ENCODE data around the gene XNDC1N.

XNDC1N gene

GRCh38 chr11:71927820-71928736 lies at the start of gene XNDC1N:
XNDC1N (minus strand) TSS chr11:71928594; CDS start chr11:71923353, 5,241 bp downstream.
- Mint-ChIP-seq H3K27me3 (ENCODE audit: low read depth) (no peaks in the 10 kb centered on the region), H3K36me3 (ENCODE audit: low read depth) (peaks cover 8% of the 10 kb centered on the region), H3K4me1 (ENCODE audit: low read depth) (peaks cover 29% of the 10 kb centered on the region), H3K4me3 (peak within 1 kb of the TSS; percentile 95), H3K27ac (peak within 1 kb of the TSS; percentile 98), H3K9me3 (no peaks in the 10 kb centered on the region)
- peak; percentile 71 for DNase-seq (ENCODE audit: low spot score)

GRCh38 chr11:71977743-71978418 lies 49.5 kb upstream of the XNDC1N start:
- H3K4me3 Mint-ChIP-seq, result no peak overlapping the region
- H3K27ac Mint-ChIP-seq, result no peak overlapping the region
- no peaks in the 10 kb centered on the region for H3K9me3 Mint-ChIP-seq
- H3K4me1 Mint-ChIP-seq (ENCODE audit: low read depth), result no peaks in the 10 kb centered on the region
- peak; percentile 34 for DNase-seq (ENCODE audit: low spot score)
- peaks cover 6% of the 10 kb centered on the region for H3K36me3 Mint-ChIP-seq (ENCODE audit: low read depth)
- no peaks in the 10 kb centered on the region for H3K27me3 Mint-ChIP-seq (ENCODE audit: low read depth)

- Mint-ChIP-seq H3K27ac (no peak overlapping the region), H3K4me3 (no peak overlapping the region), H3K27me3 (ENCODE audit: low read depth) (no peaks in the 10 kb centered on the region), H3K4me1 (ENCODE audit: low read depth) (no peaks in the 10 kb centered on the region), H3K36me3 (ENCODE audit: low read depth) (peaks cover 6% of the 10 kb centered on the region), H3K9me3 (no peaks in the 10 kb centered on the region)
- no peak for DNase-seq (ENCODE audit: low spot score)
Observed at GRCh38 chr11:71977090-71977489, 48.7 kb upstream of the XNDC1N start.

GRCh38 chr11:71976551-71976950 lies 48.2 kb upstream of the XNDC1N start:
- H3K36me3 Mint-ChIP-seq (ENCODE audit: low read depth), result peaks cover 6% of the 10 kb centered on the region
- no peak overlapping the region for H3K27ac Mint-ChIP-seq
- no peaks in the 10 kb centered on the region for H3K27me3 Mint-ChIP-seq (ENCODE audit: low read depth)
- no peak overlapping the region for H3K4me3 Mint-ChIP-seq
- DNase-seq (ENCODE audit: low spot score), result no peak
- no peaks in the 10 kb centered on the region for H3K9me3 Mint-ChIP-seq
- H3K4me1 Mint-ChIP-seq (ENCODE audit: low read depth), result no peaks in the 10 kb centered on the region

- no peaks in the 10 kb centered on the region for H3K4me1 Mint-ChIP-seq (ENCODE audit: low read depth)
Observed at GRCh38 chr11:71971680-71972079, 43.3 kb upstream of the XNDC1N start.

GRCh38 chr11:71964641-71965040 lies 36.2 kb upstream of the XNDC1N start:
- H3K4me3 Mint-ChIP-seq, result no peak overlapping the region
- no peak for DNase-seq (ENCODE audit: low spot score)
- peaks cover 32% of the 10 kb centered on the region for H3K36me3 Mint-ChIP-seq (ENCODE audit: low read depth)
- H3K9me3 Mint-ChIP-seq, result no peaks in the 10 kb centered on the region
- no peaks in the 10 kb centered on the region for H3K27me3 Mint-ChIP-seq (ENCODE audit: low read depth)
- H3K27ac Mint-ChIP-seq, result no peak overlapping the region
- H3K4me1 Mint-ChIP-seq (ENCODE audit: low read depth), result peaks cover 7% of the 10 kb centered on the region

More at GRCh38 chr11:71971680-71972079, 43.3 kb upstream of the XNDC1N start:
- Mint-ChIP-seq H3K9me3 (no peaks in the 10 kb centered on the region), H3K4me3 (no peak overlapping the region), H3K27me3 (ENCODE audit: low read depth) (no peaks in the 10 kb centered on the region), H3K27ac (no peak overlapping the region), H3K36me3 (ENCODE audit: low read depth) (peaks cover 13% of the 10 kb centered on the region)
- DNase-seq (ENCODE audit: low spot score), result no peak

GRCh38 chr11:71963468-71963867 lies 35.1 kb upstream of the XNDC1N start:
- Mint-ChIP-seq H3K4me3 (no peak overlapping the region), H3K4me1 (ENCODE audit: low read depth) (peaks cover 7% of the 10 kb centered on the region), H3K27me3 (ENCODE audit: low read depth) (no peaks in the 10 kb centered on the region), H3K9me3 (no peaks in the 10 kb centered on the region), H3K27ac (no peak overlapping the region), H3K36me3 (ENCODE audit: low read depth) (peaks cover 31% of the 10 kb centered on the region)
- DNase-seq (ENCODE audit: low spot score), result no peak

- peaks cover 28% of the 10 kb centered on the region for H3K36me3 Mint-ChIP-seq (ENCODE audit: low read depth)
- peaks cover 7% of the 10 kb centered on the region for H3K4me1 Mint-ChIP-seq (ENCODE audit: low read depth)
- H3K27ac Mint-ChIP-seq, result peak overlapping the region; percentile 31
- DNase-seq (ENCODE audit: low spot score), result no peak
- no peaks in the 10 kb centered on the region for H3K9me3 Mint-ChIP-seq
- no peak overlapping the region for H3K4me3 Mint-ChIP-seq
- H3K27me3 Mint-ChIP-seq (ENCODE audit: low read depth), result no peaks in the 10 kb centered on the region
Observed at GRCh38 chr11:71962428-71963038, 34.1 kb upstream of the XNDC1N start.

GRCh38 chr11:71955898-71956456 lies 27.6 kb upstream of the XNDC1N start:
- no peak for DNase-seq (ENCODE audit: low spot score)
- Mint-ChIP-seq H3K36me3 (ENCODE audit: low read depth) (peaks cover 7% of the 10 kb centered on the region), H3K4me1 (ENCODE audit: low read depth) (peaks cover 4% of the 10 kb centered on the region), H3K27ac (no peak overlapping the region), H3K9me3 (no peaks in the 10 kb centered on the region), H3K27me3 (ENCODE audit: low read depth) (no peaks in the 10 kb centered on the region), H3K4me3 (no peak overlapping the region)

- Mint-ChIP-seq H3K27me3 (ENCODE audit: low read depth) (no peaks in the 10 kb centered on the region), H3K4me1 (ENCODE audit: low read depth) (peaks cover 12% of the 10 kb centered on the region), H3K27ac (no peak overlapping the region), H3K9me3 (no peaks in the 10 kb centered on the region), H3K36me3 (ENCODE audit: low read depth) (peaks cover 1% of the 10 kb centered on the region), H3K4me3 (no peak overlapping the region)
- no peak for DNase-seq (ENCODE audit: low spot score)
Observed at GRCh38 chr11:71951741-71952310, 23.4 kb upstream of the XNDC1N start.

- H3K9me3 Mint-ChIP-seq, result no peaks in the 10 kb centered on the region
- no peaks in the 10 kb centered on the region for H3K27me3 Mint-ChIP-seq (ENCODE audit: low read depth)
- peaks cover 7% of the 10 kb centered on the region for H3K4me1 Mint-ChIP-seq (ENCODE audit: low read depth)
- H3K4me3 Mint-ChIP-seq, result no peak overlapping the region
- peaks cover 4% of the 10 kb centered on the region for H3K36me3 Mint-ChIP-seq (ENCODE audit: low read depth)
- no peak for DNase-seq (ENCODE audit: low spot score)
- no peak overlapping the region for H3K27ac Mint-ChIP-seq
Observed at GRCh38 chr11:71949034-71949433, 20.6 kb upstream of the XNDC1N start.

GRCh38 chr11:71948314-71949027 lies 20.1 kb upstream of the XNDC1N start:
- H3K9me3 Mint-ChIP-seq, result no peaks in the 10 kb centered on the region
- DNase-seq (ENCODE audit: low spot score), result no peak
- H3K4me3 Mint-ChIP-seq, result no peak overlapping the region
- peaks cover 7% of the 10 kb centered on the region for H3K4me1 Mint-ChIP-seq (ENCODE audit: low read depth)
- no peaks in the 10 kb centered on the region for H3K27me3 Mint-ChIP-seq (ENCODE audit: low read depth)
- peaks cover 4% of the 10 kb centered on the region for H3K36me3 Mint-ChIP-seq (ENCODE audit: low read depth)
- H3K27ac Mint-ChIP-seq, result no peak overlapping the region

GRCh38 chr11:71947498-71947897 lies 19.1 kb upstream of the XNDC1N start:
- H3K36me3 Mint-ChIP-seq (ENCODE audit: low read depth), result peaks cover 4% of the 10 kb centered on the region
- H3K4me1 Mint-ChIP-seq (ENCODE audit: low read depth), result peaks cover 7% of the 10 kb centered on the region
- no peak overlapping the region for H3K27ac Mint-ChIP-seq
- H3K4me3 Mint-ChIP-seq, result no peak overlapping the region
- no peaks in the 10 kb centered on the region for H3K9me3 Mint-ChIP-seq
- DNase-seq (ENCODE audit: low spot score), result no peak
- no peaks in the 10 kb centered on the region for H3K27me3 Mint-ChIP-seq (ENCODE audit: low read depth)

Measured in T-helper 2 cell treated with Interferon-gamma antibody and Interleukin-4, amounts not matched to agents 5 μg/mL and 100 μg/mL, for 36 hours (primary cell).